Glutamatergic neuron (in vitro differentiated cells): ENCODE results near the gene ZNF605. TPM values are rescaled to one million over a fixed set of nuclear protein-coding genes. Genes with fewer than 3 reads are reported as not detected.
"Not testable (repeated sequence)": the region's sequence is repeated elsewhere in the genome, so short reads cannot be mapped to it uniquely, and the experiment has no call there.

ENCODE experiments used
- DNase-seq: peaks from one replicate; pipeline ENCODE4 v3.0.0; 2022
- H3K27ac Mint-ChIP-seq: one replicate; pipeline ENCODE4 v1.8.0; 2020; ENCODE audit warnings: mild to moderate bottlenecking, mixed read lengths, inconsistent platforms; ENCODE audit not compliant: unreplicated experiment
- H3K27me3 Mint-ChIP-seq: one replicate; pipeline ENCODE4 v1.8.0; 2020; ENCODE audit warnings: mild to moderate bottlenecking, moderate library complexity, mixed read lengths, inconsistent platforms; ENCODE audit not compliant: unreplicated experiment
- H3K36me3 Mint-ChIP-seq: one replicate; pipeline ENCODE4 v1.8.0; 2020; ENCODE audit warnings: mild to moderate bottlenecking, mixed read lengths, inconsistent platforms; ENCODE audit not compliant: unreplicated experiment
- H3K4me1 Mint-ChIP-seq: one replicate; pipeline ENCODE4 v1.8.0; 2020; ENCODE audit warnings: mild to moderate bottlenecking, low read depth, mixed read lengths, inconsistent platforms; ENCODE audit not compliant: unreplicated experiment
- H3K4me3 Mint-ChIP-seq: one replicate; pipeline ENCODE4 v1.8.0; 2020; ENCODE audit warnings: mild to moderate bottlenecking, mixed read lengths, inconsistent platforms; ENCODE audit not compliant: unreplicated experiment
- H3K9me3 Mint-ChIP-seq: one replicate; pipeline ENCODE4 v1.8.0; 2020; ENCODE audit warnings: mild to moderate bottlenecking, moderate library complexity, mixed read lengths, inconsistent platforms; ENCODE audit not compliant: unreplicated experiment
- CTCF ChIP-seq: fragments of 200-600 bp; sonication (generic); IDR thresholded peaks from one replicate; pipeline ENCODE4 v1.5.0; 2021; ENCODE audit not compliant: partially characterized antibody, unreplicated experiment
- total RNA-seq: library from RNA; stranded (reverse); fragmentation: NEBNext Ultra II Directional; extraction: Animal tissue kit (Norgen Biotek cat#: 25700); gene quantifications from one replicate; pipeline ENCODE4 v1.2.1, GENCODE V29; 2021; ENCODE audit not compliant: unreplicated experiment

Gene ZNF605
- total RNA-seq, 1 donor from 2014 or later, result 21.7 TPM

- H3K27me3 Mint-ChIP-seq, result peaks cover 1% of the 10 kb centered on the region
- H3K4me3 Mint-ChIP-seq, result peak overlapping the region; percentile 89
- no peaks in the 10 kb centered on the region for H3K4me1 Mint-ChIP-seq
- DNase-seq, result no peak
- TF ChIP-seq CTCF, result no peak
- peaks cover 16% of the 10 kb centered on the region for H3K36me3 Mint-ChIP-seq
- peaks cover 7% of the 10 kb centered on the region for H3K9me3 Mint-ChIP-seq
- H3K27ac Mint-ChIP-seq, result peak overlapping the region; percentile 12
Observed at GRCh38 chr12:132909030-132909368, 47.1 kb downstream of the ZNF605 start.

- Mint-ChIP-seq H3K4me1 (no peaks in the 10 kb centered on the region), H3K9me3 (peaks cover 3% of the 10 kb centered on the region), H3K4me3 (peak overlapping the region; percentile 89), H3K27ac (peak overlapping the region; percentile 28), H3K36me3 (peaks cover 12% of the 10 kb centered on the region), H3K27me3 (peaks cover 1% of the 10 kb centered on the region)
- no peak for TF ChIP-seq CTCF
- DNase-seq, result peak; percentile 97
Observed at GRCh38 chr12:132908145-132909029, 47.7 kb downstream of the ZNF605 start.

- H3K27ac Mint-ChIP-seq, H3K9me3 Mint-ChIP-seq, DNase-seq, H3K4me1 Mint-ChIP-seq, H3K27me3 Mint-ChIP-seq: not testable (repeated sequence)
- Mint-ChIP-seq H3K36me3 (peaks cover 13% of the 10 kb centered on the region), H3K4me3 (peak overlapping the region; percentile 84)
Observed at GRCh38 chr12:132907789-132908144, 48.3 kb downstream of the ZNF605 start.

GRCh38 chr12:132907216-132907615 is 48.9 kb downstream of the ZNF605 start:
- peaks cover 2% of the 10 kb centered on the region for H3K9me3 Mint-ChIP-seq
- no peak for DNase-seq

GRCh38 chr12:132904718-132905328 is 51.3 kb downstream of the ZNF605 start:
- H3K27me3 Mint-ChIP-seq, result peaks cover 3% of the 10 kb centered on the region
- peak; percentile 83 for TF ChIP-seq CTCF

More at GRCh38 chr12:132907216-132907615, 48.9 kb downstream of the ZNF605 start:
- H3K4me1 Mint-ChIP-seq, result no peaks in the 10 kb centered on the region
- peaks cover 13% of the 10 kb centered on the region for H3K36me3 Mint-ChIP-seq
- H3K27me3 Mint-ChIP-seq, result peaks cover 1% of the 10 kb centered on the region
- H3K27ac Mint-ChIP-seq, result no peak overlapping the region
- TF ChIP-seq CTCF, result no peak
- peak overlapping the region; percentile 42 for H3K4me3 Mint-ChIP-seq

More at GRCh38 chr12:132904718-132905328, 51.3 kb downstream of the ZNF605 start:
- DNase-seq, result peak; percentile 86
- H3K36me3 Mint-ChIP-seq, result peaks cover 7% of the 10 kb centered on the region
- H3K4me1 Mint-ChIP-seq, result no peaks in the 10 kb centered on the region
- H3K4me3 Mint-ChIP-seq, result no peak overlapping the region
- H3K27ac Mint-ChIP-seq, result no peak overlapping the region
- H3K9me3 Mint-ChIP-seq, result peaks cover 2% of the 10 kb centered on the region
